Retinal pigment epithelial cell (primary cell): ENCODE measurements around the gene AGAP3.

Experiments used
- DNase-seq: peaks from one replicate; pipeline ENCODE4 v3.0.0-alpha.2; 2010; ENCODE audit warnings: low read depth
- H3K4me3 ChIP-seq: 2 replicates; pipeline ENCODE4 v1.5.1; 2011; ENCODE audit warnings: mild to moderate bottlenecking, low read length, control low read depth, moderate library complexity
- CTCF ChIP-seq: conservative IDR thresholded peaks from 2 replicates; pipeline ENCODE4 v1.5.1; 2011; ENCODE audit warnings: low read depth, low read length, control low read depth, inconsistent platforms

The AGAP3 gene

GRCh38 chr7:151131224-151131591 lies 44.9 kb downstream of the AGAP3 start:
- H3K4me3 ChIP-seq: no peak overlapping the region
- TF ChIP-seq CTCF: no peak
- DNase-seq: no peak

GRCh38 chr7:151131592-151132293 lies 45.5 kb downstream of the AGAP3 start:
- no peak overlapping the region for H3K4me3 ChIP-seq
- TF ChIP-seq CTCF: no peak
- DNase-seq: no peak

- no peak for DNase-seq
- TF ChIP-seq CTCF: no peak
- H3K4me3 ChIP-seq: no peak overlapping the region
These were observed 46.4 kb downstream of the AGAP3 start for GRCh38 chr7:151132461-151133205.

GRCh38 chr7:151133266-151133985 lies 47.2 kb downstream of the AGAP3 start:
- no peak overlapping the region for H3K4me3 ChIP-seq
- DNase-seq: no peak
- TF ChIP-seq CTCF: no peak

- TF ChIP-seq CTCF: no peak
- no peak for DNase-seq
- no peak overlapping the region for H3K4me3 ChIP-seq
These were observed 47.9 kb downstream of the AGAP3 start for GRCh38 chr7:151133986-151134742.

- H3K4me3 ChIP-seq: no peak overlapping the region
- no peak for TF ChIP-seq CTCF
- no peak for DNase-seq
These were observed 48.7 kb downstream of the AGAP3 start for GRCh38 chr7:151134743-151135524.
